Pancreas (tissue), 10 donors: ENCODE measurements around the gene FOLR1. TPM values are rescaled to one million over a fixed set of nuclear protein-coding genes. Genes with fewer than 3 reads are reported as not detected.

ENCODE experiments used
- ATAC-seq, 4 donors: fragments of 200-7000 bp; cut with Tn5 transposase; one replicate each; pipeline versions ENCODE4 v1.8.0 to v1.9.1; 2020; ENCODE audit warnings: mild to moderate bottlenecking in 4 of 4, moderate library complexity in 4 of 4
- DNase-seq, 6 donors: peaks; one replicate each; pipeline ENCODE4 v3.0.0-alpha.2; 2020
- FAIRE-seq: peaks from 2 replicates; lab custom pipeline; 2012; peaks lifted over from hg19 to GRCh38; lab: Jason Lieb, UNC
- H3K27ac ChIP-seq, 4 donors: fragments of 200-600 bp; sonication (generic); 1 replicate in 3 of 4; 2 replicates in 1 of 4; pipeline versions ENCODE4 v1.5.0 to v1.8.0; 2020
- H3K27me3 ChIP-seq, 4 donors: fragments of 200-600 bp; one replicate each; pipeline ENCODE4 v1.8.0; 2021
- H3K36me3 ChIP-seq, 3 donors: fragments of 200-600 bp; sonication (generic) in 1 of 3; one replicate each; pipeline versions ENCODE4 v1.5.0 to v1.8.0; 2020 to 2021
- H3K4me1 ChIP-seq, 3 donors: fragments of 200-600 bp; one replicate each; pipeline ENCODE4 v1.8.0; 2021
- H3K4me3 ChIP-seq, 4 donors: fragments of 200-600 bp; sonication (generic) in 2 of 4; one replicate each; pipeline versions ENCODE4 v1.5.0 to v1.8.0; 2020 to 2021
- H3K9me3 ChIP-seq, 4 donors: fragments of 200-600 bp; one replicate each; pipeline ENCODE4 v1.8.0; 2021
- WGBS, 2 donors: extraction: QIAGEN DNeasy Blood & Tissue Kit; methylation state at CpG; one replicate each; pipeline ENCODE4 v1.1.7; 2013; 5-methylcytosine and 5-hydroxymethylcytosine counted together
- intact Hi-C, 3 donors: fragments of 100-400 bp; cut with DNase I; formaldehyde crosslinking; loops; one replicate each; pipeline versions ENCODE4 v1.11.1 to v1.14.2; 2022
- polyA plus RNA-seq, 2 donors: library from polyadenylated mRNA; stranded (reverse); fragments of 200-250 nt; gene quantifications; one replicate each; pipeline ENCODE4 v1.2.3, GENCODE V29; 2013
- total RNA-seq, 6 donors: library from RNA; stranded (reverse); fragmentation: NEBNext Ultra II Directional in 4 of 6; extraction: Animal tissue kit (Norgen Biotek cat#: 25700) in 4 of 6; gene quantifications; one replicate each; pipeline versions ENCODE4 v1.2.1 to v1.2.4, GENCODE V29; 2021 to 2023
- TF ChIP-seq, protein P1 (sequence below), 4 donors: fragments of 200-600 bp; sonication (generic) in 3 of 4; IDR thresholded peaks; one replicate each; pipeline versions ENCODE4 v1.5.0 to v1.8.0; 2021; ENCODE audit warnings: antibody characterized with exemption in 4 of 4
- donor health status: healthy with polysubstance abuse.
- donor health status: DM: no; HTN: no; CAD: no; lungs with moderate emphysema.
- donor health status: DM: no; HTN: no; CAD: no.
- donor health status: control.
- donor health status: control.
- donor health status: Bipolar disorder and iron deficiency.
- donor health status: DM: yes; HTN: yes; CAD: no.
- donor health status: DM: no; HTN: no; CAD: no.
- donor health status: DM: no; HTN: no; CAD: no.
- donor health status: DM: yes; HTN: yes; CAD: no.

FOLR1 gene
- total and polyA plus RNA-seq, 8 donors, result 1.2 to 8.3 (median 4.5) TPM

DNA sequence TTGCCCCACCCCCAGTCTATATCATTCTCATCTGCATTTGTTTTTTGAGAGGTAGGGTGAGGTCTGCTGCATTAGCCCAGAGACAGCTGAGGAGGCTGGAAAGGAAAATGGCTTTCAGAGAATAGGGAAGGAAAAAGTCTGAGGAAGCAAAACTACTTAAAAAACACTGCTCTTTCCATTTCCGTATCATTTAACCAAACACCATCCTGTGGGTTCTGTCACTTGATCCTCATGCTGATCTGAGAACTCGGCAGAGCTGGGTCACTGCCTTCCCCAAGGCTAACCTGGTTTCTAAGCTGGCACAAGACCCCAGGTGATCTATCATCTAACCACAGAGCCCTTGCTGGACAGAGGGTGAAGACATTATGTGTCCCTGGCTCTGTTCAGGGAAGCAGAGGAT lies 25.9 kb downstream of the FOLR1 start:
- WGBS, 2 donors, result 24 to 38% methylated on average over 2 of the region's 2 CpGs
- TF ChIP-seq, protein P1, sequence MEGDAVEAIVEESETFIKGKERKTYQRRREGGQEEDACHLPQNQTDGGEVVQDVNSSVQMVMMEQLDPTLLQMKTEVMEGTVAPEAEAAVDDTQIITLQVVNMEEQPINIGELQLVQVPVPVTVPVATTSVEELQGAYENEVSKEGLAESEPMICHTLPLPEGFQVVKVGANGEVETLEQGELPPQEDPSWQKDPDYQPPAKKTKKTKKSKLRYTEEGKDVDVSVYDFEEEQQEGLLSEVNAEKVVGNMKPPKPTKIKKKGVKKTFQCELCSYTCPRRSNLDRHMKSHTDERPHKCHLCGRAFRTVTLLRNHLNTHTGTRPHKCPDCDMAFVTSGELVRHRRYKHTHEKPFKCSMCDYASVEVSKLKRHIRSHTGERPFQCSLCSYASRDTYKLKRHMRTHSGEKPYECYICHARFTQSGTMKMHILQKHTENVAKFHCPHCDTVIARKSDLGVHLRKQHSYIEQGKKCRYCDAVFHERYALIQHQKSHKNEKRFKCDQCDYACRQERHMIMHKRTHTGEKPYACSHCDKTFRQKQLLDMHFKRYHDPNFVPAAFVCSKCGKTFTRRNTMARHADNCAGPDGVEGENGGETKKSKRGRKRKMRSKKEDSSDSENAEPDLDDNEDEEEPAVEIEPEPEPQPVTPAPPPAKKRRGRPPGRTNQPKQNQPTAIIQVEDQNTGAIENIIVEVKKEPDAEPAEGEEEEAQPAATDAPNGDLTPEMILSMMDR (IDR thresholded peaks at IDR 0.05), result no peak
- Histone ChIP-seq H3K36me3 (no peaks in the 10 kb centered on the region), H3K27ac (no peak overlapping the region), H3K4me3 (no peak overlapping the region), H3K27me3 (no peaks in the 10 kb centered on the region), H3K9me3 (no peaks in the 10 kb centered on the region), H3K4me1 (peaks cover 0 to 3% (median 0%) of the 10 kb centered on the region in 3 donors)
- FAIRE-seq (no peak), ATAC-seq (peak in 1 of 4 donors; percentile 44), DNase-seq (peak in 1 of 6 donors; percentile 13)
- intact Hi-C loops, result no loop called here

- intact Hi-C loops, result no loop called here
- DNase-seq (peak in 1 of 6 donors; percentile 13), FAIRE-seq (no peak), ATAC-seq (no peak)
- TF ChIP-seq, protein P1 (IDR thresholded peaks at IDR 0.05), result no peak
- 71 to 87% methylated on average over 5 of the region's 5 CpGs for WGBS, 2 donors
- no peaks in the 10 kb centered on the region for H3K36me3 ChIP-seq
- H3K27me3 ChIP-seq, result no peaks in the 10 kb centered on the region
- no peak overlapping the region for H3K27ac ChIP-seq
- H3K9me3 ChIP-seq, result no peaks in the 10 kb centered on the region
- peaks cover 0 to 3% (median 0%) of the 10 kb centered on the region in 3 donors for H3K4me1 ChIP-seq
- H3K4me3 ChIP-seq, result no peak overlapping the region
Measured at GRCh38 chr11:72218251-72218745, 26.4 kb downstream of the FOLR1 start.

GRCh38 chr11:72220696-72221363 lies 28.9 kb downstream of the FOLR1 start:
- Histone ChIP-seq H3K27ac (no peak overlapping the region), H3K27me3 (no peaks in the 10 kb centered on the region), H3K9me3 (no peaks in the 10 kb centered on the region), H3K36me3 (no peaks in the 10 kb centered on the region), H3K4me1 (peaks cover 0 to 8% (median 0%) of the 10 kb centered on the region in 3 donors), H3K4me3 (no peak overlapping the region)
- intact Hi-C loops, result no loop called here
- 86 to 91% methylated on average over 8 to 10 of the region's 10 CpGs for WGBS, 2 donors
- FAIRE-seq, result no peak
- TF ChIP-seq, protein P1 (IDR thresholded peaks at IDR 0.05), result no peak
- ATAC-seq, result no peak
- peak in 2 of 6 donors; percentile 25 to 39 for DNase-seq

DNA sequence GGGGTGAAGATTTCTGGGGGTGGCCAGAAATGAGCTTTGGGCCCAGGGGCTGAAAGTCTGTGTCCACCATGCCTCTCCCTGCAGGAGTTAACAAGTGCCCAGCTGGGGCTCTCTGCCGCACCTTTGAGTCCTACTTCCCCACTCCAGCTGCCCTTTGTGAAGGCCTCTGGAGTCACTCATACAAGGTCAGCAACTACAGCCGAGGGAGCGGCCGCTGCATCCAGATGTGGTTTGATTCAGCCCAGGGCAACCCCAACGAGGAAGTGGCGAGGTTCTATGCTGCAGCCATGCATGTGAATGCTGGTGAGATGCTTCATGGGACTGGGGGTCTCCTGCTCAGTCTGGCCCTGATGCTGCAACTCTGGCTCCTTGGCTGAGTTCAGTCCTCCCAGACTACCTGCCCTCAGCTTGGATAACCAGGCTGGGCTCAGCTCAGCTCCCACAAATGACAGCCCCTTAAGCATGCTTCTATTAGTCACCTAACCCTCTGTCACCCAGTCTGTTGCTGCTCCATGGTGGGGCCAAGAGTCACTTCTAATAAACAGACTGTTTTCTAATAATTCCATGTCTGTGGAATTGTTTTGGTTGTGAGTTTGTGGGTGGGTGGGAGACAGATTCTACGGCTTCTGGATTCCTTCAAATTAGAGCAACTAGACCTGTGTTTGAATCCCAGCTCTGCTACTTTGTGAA lies 29.6 kb downstream of the FOLR1 start:
- no peak overlapping the region for H3K27ac ChIP-seq
- intact Hi-C loops, result no loop called here
- H3K36me3 ChIP-seq, result no peaks in the 10 kb centered on the region
- H3K4me3 ChIP-seq, result no peak overlapping the region
- 88 to 92% methylated on average over 7 of the region's 7 CpGs for WGBS, 2 donors
- no peaks in the 10 kb centered on the region for H3K27me3 ChIP-seq
- H3K9me3 ChIP-seq, result no peaks in the 10 kb centered on the region
- TF ChIP-seq, protein P1 (IDR thresholded peaks at IDR 0.05), result no peak
- peaks cover 0 to 10% (median 0%) of the 10 kb centered on the region in 3 donors for H3K4me1 ChIP-seq
- DNase-seq (peak in 4 of 6 donors; percentile 20 to 58 (median 32)), FAIRE-seq (no peak), ATAC-seq (no peak)
